HEK293T (cell line): Measurements from ENCODE around the gene USP10.

Experiments used
- CTCF ChIA-PET: fragments of 350-600 bp; formaldehyde crosslinking; extraction: SDS; loops from one replicate; lab custom pipeline; 2021; ENCODE audit warnings: antibody characterized with exemption, inconsistent platforms; lab: Yijun Ruan, JAX
- POLR2A ChIA-PET: fragments of 350-600 bp; formaldehyde crosslinking; extraction: SDS; loops from one replicate; lab custom pipeline; 2020; ENCODE audit warnings: antibody characterized with exemption, inconsistent platforms; lab: Yijun Ruan, JAX
- DNase-seq: peaks from one replicate; pipeline ENCODE4 v3.0.0; 2012; ENCODE audit warnings: mixed read lengths; ENCODE audit errors: extremely low spot score
- ARNT ChIP-seq: fragments of 450-650 bp; IDR thresholded peaks from 2 replicates; pipeline ENCODE4 v1.6.1; 2017; ENCODE audit warnings: mild to moderate bottlenecking
- BHLHE40 ChIP-seq: fragments of 450-650 bp; IDR thresholded peaks from 2 replicates; pipeline ENCODE4 v1.6.1; 2016; ENCODE audit warnings: mild to moderate bottlenecking, moderate library complexity, borderline replicate concordance
- CTBP1 ChIP-seq: fragments of 450-650 bp; IDR thresholded peaks from 2 replicates; pipeline ENCODE4 v1.6.1; 2016; ENCODE audit warnings: borderline replicate concordance
- ELF4 ChIP-seq: fragments of 450-650 bp; IDR thresholded peaks from 2 replicates; pipeline ENCODE4 v1.6.1; 2017; ENCODE audit warnings: antibody characterized with exemption
- FOXA1 ChIP-seq: fragments of 450-650 bp; IDR thresholded peaks from 2 replicates; pipeline ENCODE4 v1.6.1; 2016; ENCODE audit warnings: mild to moderate bottlenecking
- FOXK2 ChIP-seq: fragments of 450-650 bp; IDR thresholded peaks from 2 replicates; pipeline ENCODE4 v1.6.1; 2016; ENCODE audit warnings: mild to moderate bottlenecking
- FOXM1 ChIP-seq: fragments of 450-650 bp; IDR thresholded peaks from 2 replicates; pipeline ENCODE4 v1.6.1; 2017; ENCODE audit warnings: mild to moderate bottlenecking, borderline replicate concordance
- HDGF ChIP-seq: fragments of 450-650 bp; IDR thresholded peaks from 2 replicates; pipeline ENCODE4 v1.6.1; 2017; ENCODE audit warnings: antibody characterized with exemption, borderline replicate concordance
- L3MBTL2 ChIP-seq: fragments of 450-650 bp; conservative IDR thresholded peaks from 2 replicates; pipeline ENCODE4 v1.6.1; 2016; ENCODE audit warnings: mild to moderate bottlenecking
- LEF1 ChIP-seq: fragments of 450-650 bp; IDR thresholded peaks from 2 replicates; pipeline ENCODE4 v1.6.1; 2017; ENCODE audit warnings: mild to moderate bottlenecking, borderline replicate concordance
- NFRKB ChIP-seq: fragments of 450-650 bp; IDR thresholded peaks from 2 replicates; pipeline ENCODE4 v1.6.1; 2016; ENCODE audit warnings: mild to moderate bottlenecking, moderate library complexity
- SP1 ChIP-seq: fragments of 450-650 bp; IDR thresholded peaks from 2 replicates; pipeline ENCODE4 v1.6.1; 2017
- SUZ12 ChIP-seq: fragments of 450-650 bp; IDR thresholded peaks from 2 replicates; pipeline ENCODE4 v1.6.1; 2016; ENCODE audit warnings: mild to moderate bottlenecking
- TARDBP ChIP-seq: fragments of 450-650 bp; IDR thresholded peaks from 2 replicates; pipeline ENCODE4 v1.6.1; 2016
- ZNF384 ChIP-seq: fragments of 450-650 bp; IDR thresholded peaks from 2 replicates; pipeline ENCODE4 v1.6.1; 2016
- TF ChIP-seq, protein P1 (sequence below): fragments of 450-650 bp; IDR thresholded peaks from 2 replicates; pipeline ENCODE4 v1.6.1; 2016

USP10 gene

GRCh38 chr16:84680165-84680842 is 19.5 kb upstream of the USP10 start:
- ChIA-PET CTCF (interaction anchor here (1.3 to 2.0 kb wide), 2 partner anchors 8 to 11 kb away, joined by 3 to 5 read pairs; no protein-coding TSS in a partner anchor), POLR2A (no interaction called here)
- no peak for TF ChIP-seq FOXM1
- TF ChIP-seq, protein P1, sequence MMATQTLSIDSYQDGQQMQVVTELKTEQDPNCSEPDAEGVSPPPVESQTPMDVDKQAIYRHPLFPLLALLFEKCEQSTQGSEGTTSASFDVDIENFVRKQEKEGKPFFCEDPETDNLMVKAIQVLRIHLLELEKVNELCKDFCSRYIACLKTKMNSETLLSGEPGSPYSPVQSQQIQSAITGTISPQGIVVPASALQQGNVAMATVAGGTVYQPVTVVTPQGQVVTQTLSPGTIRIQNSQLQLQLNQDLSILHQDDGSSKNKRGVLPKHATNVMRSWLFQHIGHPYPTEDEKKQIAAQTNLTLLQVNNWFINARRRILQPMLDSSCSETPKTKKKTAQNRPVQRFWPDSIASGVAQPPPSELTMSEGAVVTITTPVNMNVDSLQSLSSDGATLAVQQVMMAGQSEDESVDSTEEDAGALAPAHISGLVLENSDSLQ, result no peak
- TF ChIP-seq TARDBP, result no peak
- no peak for TF ChIP-seq BHLHE40
- no peak for TF ChIP-seq L3MBTL2
- TF ChIP-seq NFRKB, result no peak
- TF ChIP-seq ZNF384, result no peak
- TF ChIP-seq FOXK2, result no peak
- no peak for TF ChIP-seq CTBP1
- TF ChIP-seq HDGF, result no peak
- no peak for TF ChIP-seq SP1
- no peak for TF ChIP-seq LEF1
- TF ChIP-seq SUZ12, result no peak
- TF ChIP-seq ARNT, result no peak
- no peak for TF ChIP-seq ELF4
- DNase-seq, result no peak

GRCh38 chr16:84680843-84681629 is 18.8 kb upstream of the USP10 start:
- CTCF ChIA-PET, result interaction anchor here (0.5 to 2.0 kb wide), 4 partner anchors 9 to 44 kb away, joined by 3 to 5 read pairs (median 4); no protein-coding TSS in a partner anchor
- no peak for DNase-seq
- POLR2A ChIA-PET, result no interaction called here
- TF ChIP-seq LEF1, result no peak
- no peak for TF ChIP-seq CTBP1
- no peak for TF ChIP-seq L3MBTL2
- no peak for TF ChIP-seq ZNF384
- TF ChIP-seq NFRKB, result no peak
- TF ChIP-seq HDGF, result no peak
- TF ChIP-seq, protein P1, result no peak
- no peak for TF ChIP-seq FOXA1
- no peak for TF ChIP-seq FOXM1
- TF ChIP-seq SUZ12, result no peak
- TF ChIP-seq ELF4, result no peak
- no peak for TF ChIP-seq TARDBP
- TF ChIP-seq BHLHE40, result no peak
- TF ChIP-seq FOXK2, result no peak
- no peak for TF ChIP-seq ARNT
- no peak for TF ChIP-seq SP1

DNA sequence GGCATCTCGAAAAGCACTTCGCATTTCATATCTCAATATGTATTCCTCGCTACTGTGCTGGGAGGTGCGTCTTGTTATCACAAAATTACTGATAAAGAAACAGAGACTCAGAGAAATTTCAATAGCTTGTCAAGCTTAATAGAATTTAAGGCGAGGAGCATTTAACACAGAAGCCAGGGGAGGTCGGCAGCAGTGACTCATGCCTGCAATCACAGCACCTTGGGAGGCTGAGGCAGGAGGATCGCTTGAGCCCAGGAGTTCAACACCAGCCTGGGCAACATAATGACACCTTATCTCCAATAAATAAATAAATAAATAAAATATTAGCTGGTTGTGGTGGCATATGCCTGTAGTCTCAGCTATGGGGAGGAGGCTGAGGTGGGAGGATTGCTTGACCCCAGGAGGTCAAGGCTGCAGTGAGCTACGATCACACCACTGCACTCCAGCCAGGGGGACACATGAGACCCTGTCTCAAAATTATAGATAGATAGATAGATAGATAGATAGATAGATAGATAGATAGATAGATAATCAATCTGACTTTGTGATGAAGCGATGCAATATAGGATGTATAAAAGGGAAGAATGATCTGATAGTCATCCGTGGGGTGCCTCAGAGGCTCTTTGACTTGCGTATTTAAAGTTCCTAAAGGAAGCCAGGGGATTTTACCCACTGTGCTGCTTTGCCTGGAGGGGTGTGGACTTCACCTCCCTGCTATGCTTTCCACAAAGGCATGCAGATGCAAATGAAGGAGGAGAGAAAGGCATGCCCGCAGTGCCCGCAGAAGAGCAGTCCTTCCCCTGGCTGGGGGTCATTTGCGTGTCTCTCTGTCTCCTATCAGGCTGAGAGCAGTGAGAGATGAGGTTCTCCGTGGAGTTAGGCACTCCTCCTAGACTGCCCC is 15.9 kb upstream of the USP10 start:
- POLR2A ChIA-PET, result no interaction called here

DNA sequence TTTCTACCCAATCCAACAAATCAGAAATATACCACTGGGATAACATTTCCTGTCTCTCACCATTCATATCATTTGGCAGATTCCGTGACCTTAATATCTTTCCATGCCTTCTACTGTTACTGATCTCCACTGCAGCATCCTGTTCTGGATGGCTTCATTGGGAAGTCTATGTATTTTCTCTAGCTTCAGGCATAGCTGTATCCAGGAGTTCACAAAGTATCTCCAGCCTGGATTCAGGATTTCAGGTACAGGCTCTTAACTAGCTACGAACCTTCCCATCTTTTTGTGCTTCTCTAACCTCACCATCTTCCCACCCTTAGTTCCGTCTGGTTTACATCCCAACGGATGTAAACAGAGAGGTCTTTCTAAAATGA is 15.2 kb upstream of the USP10 start:
- TF ChIP-seq LEF1, result no peak
- TF ChIP-seq, protein P1, result no peak
- no peak for TF ChIP-seq NFRKB
- DNase-seq, result no peak
- CTCF ChIA-PET, result interaction anchor here (2.0 kb wide), 1 partner anchor 12 kb away, joined by 7 read pairs; no protein-coding TSS in a partner anchor
- POLR2A ChIA-PET, result no interaction called here

More for the DNA sequence above, 15.9 kb upstream of the USP10 start:
- CTCF ChIA-PET, result interaction anchor here (2.0 kb wide), 1 partner anchor 12 kb away, joined by 7 read pairs; no protein-coding TSS in a partner anchor
- DNase-seq, result no peak
- TF ChIP-seq ZNF384 (no peak), BHLHE40 (no peak), SUZ12 (no peak), L3MBTL2 (no peak)

- DNase-seq, result no peak
- POLR2A ChIA-PET, result no interaction called here
- no peak for TF ChIP-seq BHLHE40
- no peak for TF ChIP-seq LEF1
- no peak for TF ChIP-seq FOXK2
- TF ChIP-seq HDGF, result no peak
- CTCF ChIA-PET, result interaction anchor here (2.0 kb wide), 1 partner anchor 13 kb away, joined by 7 read pairs; no protein-coding TSS in a partner anchor
Measured at GRCh38 chr16:84685210-84685609, 14.6 kb upstream of the USP10 start.
